SK-N-SH treated with all-trans-retinoic acid at 6 μM for 48 hours (cell line): ENCODE data around the gene RO60.

Experiments
- ARNTL ChIP-seq: fragments of 450-650 bp; formaldehyde crosslinking; IDR thresholded peaks from 2 replicates; pipeline ENCODE4 v1.5.0; 2020; ENCODE audit warnings: low read depth, mild to moderate bottlenecking, moderate library complexity, borderline replicate concordance
- CSDC2 ChIP-seq: fragments of 250-450 bp; sonication (Bioruptor Pico); IDR thresholded peaks from 2 replicates; pipeline ENCODE4 v1.5.0; 2020; ENCODE audit warnings: mild to moderate bottlenecking, moderate library complexity
- GLIS3 ChIP-seq: fragments of 250-450 bp; sonication (Bioruptor Pico); IDR thresholded peaks from 2 replicates; pipeline ENCODE4 v1.5.0; 2020; ENCODE audit warnings: mild to moderate bottlenecking, moderate library complexity
- ZFP3 ChIP-seq: fragments of 250-450 bp; sonication (Bioruptor Pico); IDR thresholded peaks from 2 replicates; pipeline ENCODE4 v1.5.0; 2020; ENCODE audit warnings: mild to moderate bottlenecking, moderate library complexity
- TF ChIP-seq, protein P1 (sequence below): fragments of 250-450 bp; sonication (Bioruptor Pico); IDR thresholded peaks from 2 replicates; pipeline ENCODE4 v1.8.0; 2020; ENCODE audit warnings: mild to moderate bottlenecking, moderate library complexity, borderline replicate concordance

DNA sequence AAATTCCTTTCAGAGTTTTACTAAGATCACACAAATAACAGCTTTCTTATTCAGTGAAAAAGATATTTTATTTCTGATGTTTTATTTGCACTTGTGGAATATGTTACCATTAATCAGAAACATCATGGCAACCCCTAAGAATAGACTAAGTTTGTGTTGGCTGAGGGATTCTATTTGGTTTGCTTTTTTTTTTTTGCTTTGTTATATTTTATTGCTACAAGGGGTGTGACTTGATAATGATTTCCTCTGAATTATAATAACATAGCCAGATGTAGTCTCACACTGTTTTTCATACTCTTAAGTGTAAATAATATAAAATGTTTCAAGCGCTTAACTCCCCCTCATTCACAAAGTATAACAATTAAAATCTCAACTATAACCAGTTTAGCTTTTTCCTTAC, 25.9 kb downstream of the RO60 start:
- TF ChIP-seq, protein P1, sequence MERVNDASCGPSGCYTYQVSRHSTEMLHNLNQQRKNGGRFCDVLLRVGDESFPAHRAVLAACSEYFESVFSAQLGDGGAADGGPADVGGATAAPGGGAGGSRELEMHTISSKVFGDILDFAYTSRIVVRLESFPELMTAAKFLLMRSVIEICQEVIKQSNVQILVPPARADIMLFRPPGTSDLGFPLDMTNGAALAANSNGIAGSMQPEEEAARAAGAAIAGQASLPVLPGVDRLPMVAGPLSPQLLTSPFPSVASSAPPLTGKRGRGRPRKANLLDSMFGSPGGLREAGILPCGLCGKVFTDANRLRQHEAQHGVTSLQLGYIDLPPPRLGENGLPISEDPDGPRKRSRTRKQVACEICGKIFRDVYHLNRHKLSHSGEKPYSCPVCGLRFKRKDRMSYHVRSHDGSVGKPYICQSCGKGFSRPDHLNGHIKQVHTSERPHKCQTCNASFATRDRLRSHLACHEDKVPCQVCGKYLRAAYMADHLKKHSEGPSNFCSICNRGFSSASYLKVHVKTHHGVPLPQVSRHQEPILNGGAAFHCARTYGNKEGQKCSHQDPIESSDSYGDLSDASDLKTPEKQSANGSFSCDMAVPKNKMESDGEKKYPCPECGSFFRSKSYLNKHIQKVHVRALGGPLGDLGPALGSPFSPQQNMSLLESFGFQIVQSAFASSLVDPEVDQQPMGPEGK (CRISPR knock-in tag): no peak
- no peak for TF ChIP-seq CSDC2
- no peak for TF ChIP-seq ARNTL (CRISPR knock-in tag)
- no peak for TF ChIP-seq ZFP3 (CRISPR knock-in tag)
- TF ChIP-seq GLIS3 (CRISPR knock-in tag): no peak
